ENCODE data around the gene WNT7B.

WNT7B gene

DNA sequence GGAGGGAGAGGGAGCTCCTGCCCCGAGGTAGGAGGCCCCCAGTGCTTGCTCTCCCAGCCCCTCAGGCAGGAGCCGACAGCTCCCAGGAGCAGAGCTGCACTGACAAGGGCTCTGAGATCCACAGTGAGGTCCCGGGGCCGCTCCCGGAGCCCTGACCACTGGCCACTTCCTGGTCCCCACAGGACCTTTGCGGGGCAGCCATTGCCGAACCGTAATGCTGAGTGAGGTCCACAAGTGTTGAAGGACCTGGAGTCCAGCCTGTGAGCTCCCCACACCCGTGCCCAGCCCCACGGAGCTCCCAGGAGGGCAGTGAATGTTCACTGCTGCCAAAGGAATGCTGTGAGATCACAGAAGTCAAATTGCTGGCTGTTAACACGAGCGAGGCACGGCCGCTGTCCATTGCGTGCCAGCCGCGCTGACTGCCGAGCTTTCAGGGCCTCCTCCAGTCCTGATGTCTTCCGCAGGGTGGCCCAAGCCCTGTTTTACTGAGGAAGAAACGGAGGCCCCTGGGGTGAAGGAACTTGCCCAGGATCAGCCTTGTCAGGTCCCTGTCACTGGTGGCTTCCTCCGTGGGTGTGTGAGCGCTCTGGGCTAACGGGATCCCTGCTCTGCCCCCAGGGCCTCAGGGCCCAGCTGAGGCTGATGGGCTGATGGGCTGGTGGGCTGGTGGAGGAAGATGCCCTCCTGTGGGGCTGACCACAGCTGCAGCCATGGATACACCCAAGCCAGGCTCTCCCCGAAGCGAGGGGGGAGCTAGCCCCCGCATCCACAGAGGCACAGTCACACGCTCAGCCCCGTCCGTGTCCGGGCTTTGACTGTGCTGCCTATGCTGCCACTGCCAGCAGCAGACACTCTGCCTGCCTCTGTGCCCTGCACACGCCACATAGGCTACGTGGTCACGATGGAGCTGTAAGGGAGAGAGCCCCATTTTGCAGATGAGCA is 70.8 kb downstream of the WNT7B start:
- H3K9me3 ChIP-seq (ENCODE audit: control insufficient read depth, insufficient read depth, low read length) = no peaks in the 10 kb centered on the region
- H3K4me1 ChIP-seq (ENCODE audit: insufficient read depth, low read length) = no peaks in the 10 kb centered on the region
- no peak overlapping the region for H3K9ac ChIP-seq (ENCODE audit: low read depth, low read length)
- no peaks in the 10 kb centered on the region for H3K36me3 ChIP-seq (ENCODE audit: insufficient read depth, low read length)

DNA sequence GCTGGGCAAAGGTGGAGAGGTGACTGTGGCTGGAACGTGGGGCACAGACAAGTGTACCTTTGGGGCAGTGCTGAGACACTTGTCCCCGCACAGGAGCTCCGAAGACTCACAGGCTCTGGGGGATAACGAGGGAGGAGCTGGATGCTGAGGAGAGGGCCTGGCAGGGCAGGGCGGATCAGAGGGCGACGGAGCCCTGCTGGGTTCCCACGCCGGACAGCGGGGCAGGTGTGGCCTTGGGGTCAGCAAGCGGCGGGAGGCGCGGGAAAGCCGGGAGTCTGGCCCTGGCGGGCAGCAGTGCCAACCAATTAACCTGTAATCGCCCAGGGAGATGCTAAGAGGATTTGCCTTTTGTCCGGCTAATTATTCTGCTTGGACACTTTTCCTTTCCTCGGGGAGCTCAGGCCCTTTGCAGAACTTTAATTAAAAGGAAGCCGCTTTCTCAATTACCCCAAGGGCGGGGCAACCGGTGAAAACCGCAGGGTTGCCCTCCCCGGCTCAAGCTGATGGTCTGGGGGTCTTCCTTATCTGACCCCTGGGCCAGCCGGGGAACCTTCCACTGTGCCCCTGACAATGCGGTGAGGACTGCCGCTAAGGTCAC is 71.5 kb downstream of the WNT7B start:
- Histone ChIP-seq H3K4me1 (ENCODE audit: insufficient read depth, low read length) (no peaks in the 10 kb centered on the region), H3K9me3 (ENCODE audit: control insufficient read depth, insufficient read depth, low read length) (no peaks in the 10 kb centered on the region), H3K9ac (ENCODE audit: low read depth, low read length) (no peak overlapping the region), H3K36me3 (ENCODE audit: insufficient read depth, low read length) (no peaks in the 10 kb centered on the region)

DNA sequence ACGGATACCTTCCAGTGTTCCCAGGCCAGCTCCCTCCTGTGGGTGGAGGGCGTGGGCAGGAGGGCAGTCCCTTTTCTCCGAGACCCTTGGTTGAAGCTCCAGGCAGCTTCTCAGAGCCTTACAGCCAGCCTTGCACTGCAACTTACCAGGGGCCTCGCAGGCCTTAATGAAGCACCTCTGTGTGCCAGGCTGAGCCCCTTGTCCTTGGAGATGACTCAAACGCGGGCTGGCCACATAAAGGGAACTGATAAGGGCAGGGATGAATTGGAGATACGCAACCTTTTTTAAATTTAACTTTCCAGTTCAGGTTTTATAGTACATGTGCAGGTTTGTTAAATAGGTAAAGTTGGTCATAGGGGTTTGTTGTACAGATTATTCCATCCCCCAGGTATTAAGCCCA is 72.7 kb downstream of the WNT7B start:
- no peaks in the 10 kb centered on the region for H3K36me3 ChIP-seq (ENCODE audit: insufficient read depth, low read length)
- no peaks in the 10 kb centered on the region for H3K9me3 ChIP-seq (ENCODE audit: control insufficient read depth, insufficient read depth, low read length)
- H3K4me1 ChIP-seq (ENCODE audit: insufficient read depth, low read length) = no peaks in the 10 kb centered on the region
- H3K9ac ChIP-seq (ENCODE audit: low read depth, low read length) = no peak overlapping the region

DNA sequence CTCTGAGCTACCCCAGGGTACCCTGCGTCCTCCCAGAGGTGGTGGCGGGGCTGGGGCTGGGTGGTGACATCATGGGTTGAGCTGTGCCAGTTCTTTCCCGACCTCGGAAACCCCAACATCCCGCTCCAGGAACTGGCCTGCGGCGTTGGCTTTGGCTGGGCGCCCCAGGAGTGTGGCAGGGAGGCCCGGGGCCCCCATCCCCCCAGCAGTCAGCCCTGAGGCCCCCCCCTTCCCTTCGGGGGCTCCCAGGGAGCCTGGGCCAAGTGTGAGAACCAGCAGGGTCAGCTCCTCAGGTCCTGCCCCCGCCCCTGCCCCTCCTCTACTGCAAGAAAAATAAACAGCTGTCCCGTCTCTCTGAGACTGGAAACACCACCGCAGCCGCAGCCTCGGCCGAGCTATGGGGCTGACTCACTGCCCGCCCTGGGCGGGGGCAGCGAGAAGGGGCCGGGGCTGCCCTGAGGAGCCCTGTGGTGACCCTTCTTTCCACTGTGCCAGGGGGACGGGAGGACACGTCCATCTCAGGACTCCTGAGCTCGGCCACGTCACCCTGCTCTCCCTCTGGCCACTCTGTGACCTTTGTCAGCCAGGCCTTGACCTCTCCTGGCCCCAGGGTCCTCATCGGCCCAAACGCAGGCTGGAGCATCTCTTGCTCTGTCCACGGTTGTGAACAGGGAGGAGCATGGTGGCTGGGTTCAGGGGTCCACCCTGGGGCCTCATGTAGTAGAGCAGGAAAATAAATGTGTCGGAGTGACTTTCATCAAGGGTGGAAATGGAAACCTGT is 73.4 kb downstream of the WNT7B start:
- Histone ChIP-seq H3K36me3 (ENCODE audit: insufficient read depth, low read length) (no peaks in the 10 kb centered on the region), H3K9me3 (ENCODE audit: control insufficient read depth, insufficient read depth, low read length) (no peaks in the 10 kb centered on the region), H3K4me1 (ENCODE audit: insufficient read depth, low read length) (no peaks in the 10 kb centered on the region), H3K9ac (ENCODE audit: low read depth, low read length) (no peak overlapping the region)

DNA sequence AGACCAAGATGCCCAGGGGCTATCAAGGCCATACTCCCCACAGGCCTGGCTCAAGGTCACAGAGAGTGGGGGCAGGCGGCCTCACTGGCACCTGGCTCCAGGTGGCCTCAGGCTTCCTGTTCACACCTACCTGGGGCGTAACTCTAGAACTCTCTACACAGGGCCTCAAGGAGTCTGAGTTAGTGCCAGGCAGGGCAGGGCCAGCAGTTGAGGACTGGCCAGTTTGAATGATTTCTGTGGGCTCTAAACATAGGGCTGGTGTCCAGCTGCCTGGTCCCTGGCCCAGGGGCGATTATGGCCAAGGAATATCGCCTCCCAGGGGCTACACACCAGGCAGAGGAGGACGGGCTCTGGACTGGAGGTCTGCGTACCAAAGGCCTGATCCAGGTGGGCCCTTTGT is 79.2 kb downstream of the WNT7B start:
- H3K9ac ChIP-seq (ENCODE audit: low read depth, low read length) = no peak overlapping the region
- no peaks in the 10 kb centered on the region for H3K36me3 ChIP-seq (ENCODE audit: insufficient read depth, low read length)
- H3K9me3 ChIP-seq (ENCODE audit: control insufficient read depth, insufficient read depth, low read length) = no peaks in the 10 kb centered on the region
- no peaks in the 10 kb centered on the region; the same call in 1 of the 2 replicates for H3K4me1 ChIP-seq (ENCODE audit: insufficient read depth, low read length)

DNA sequence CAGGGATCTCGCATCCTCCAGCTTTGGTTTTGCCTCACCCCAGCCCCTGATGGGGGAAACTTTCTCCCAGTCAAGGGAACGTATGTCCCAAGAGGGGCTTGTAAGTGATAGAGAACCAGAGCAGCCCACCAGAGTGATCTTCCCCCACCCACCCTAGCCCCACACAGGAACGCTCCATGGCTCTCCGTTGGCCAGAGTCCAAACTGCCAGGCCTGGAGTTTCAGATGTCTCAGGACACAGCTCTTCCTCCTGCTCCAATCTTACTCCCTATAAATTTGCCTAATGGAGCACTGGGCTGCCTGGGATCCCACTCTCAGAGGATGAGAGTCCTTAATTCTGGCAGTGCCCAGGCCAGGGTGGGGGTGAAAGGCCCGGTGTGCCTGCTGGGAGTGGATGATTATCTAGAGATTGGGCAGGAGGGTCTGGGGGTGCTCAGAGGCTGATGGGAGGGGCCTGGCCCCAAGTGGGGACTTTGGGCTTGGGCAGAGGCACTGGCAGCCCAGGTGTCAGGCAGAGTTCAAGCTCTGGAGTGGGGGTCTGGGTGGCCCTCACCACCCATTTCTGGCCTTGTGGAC is 79.9 kb downstream of the WNT7B start:
- no peak overlapping the region for H3K9ac ChIP-seq (ENCODE audit: low read depth, low read length)
- H3K9me3 ChIP-seq (ENCODE audit: control insufficient read depth, insufficient read depth, low read length) = no peaks in the 10 kb centered on the region
- no peaks in the 10 kb centered on the region; the same call in 1 of the 2 replicates for H3K4me1 ChIP-seq (ENCODE audit: insufficient read depth, low read length)
- no peaks in the 10 kb centered on the region for H3K36me3 ChIP-seq (ENCODE audit: insufficient read depth, low read length)

DNA sequence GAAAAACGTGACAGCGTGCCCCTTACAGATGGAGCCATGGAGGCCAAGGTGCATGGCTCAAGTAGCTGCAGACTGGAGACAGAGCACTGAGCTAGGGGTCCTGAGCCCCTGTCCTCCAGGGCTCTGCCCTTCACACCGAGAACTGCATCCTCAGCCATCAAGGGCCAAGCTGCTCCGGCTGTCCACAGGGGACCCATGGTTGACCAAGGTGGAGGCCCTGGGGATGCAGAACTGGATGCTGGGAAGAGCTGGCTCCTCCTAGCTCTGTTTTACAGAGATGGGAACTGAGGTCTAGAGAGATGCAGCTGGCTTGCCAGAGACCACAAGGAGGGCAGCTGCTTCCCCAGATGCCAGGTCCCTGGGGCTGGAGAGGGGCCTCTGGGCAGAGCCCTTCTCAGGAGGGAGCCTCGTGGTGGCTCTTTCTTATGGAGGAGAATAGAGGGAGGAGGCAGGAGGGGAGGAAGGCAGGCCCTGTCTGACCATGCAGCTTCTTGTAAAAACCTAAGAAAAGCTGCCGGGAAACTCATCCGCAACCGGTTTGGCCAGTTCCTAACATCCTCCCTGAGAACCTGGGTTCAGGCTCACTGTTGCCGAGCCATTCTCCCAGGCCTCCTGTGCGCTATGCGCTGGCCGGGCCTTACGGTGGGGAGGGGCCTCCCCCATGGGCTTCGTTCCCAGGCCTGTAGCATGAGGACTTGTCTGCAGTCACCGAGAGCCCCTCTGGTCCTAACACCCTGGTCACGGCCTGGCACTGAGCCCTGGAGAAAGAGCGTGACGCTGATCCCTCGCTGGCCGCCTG is 80.6 kb downstream of the WNT7B start:
- Histone ChIP-seq H3K9ac (ENCODE audit: low read depth, low read length) (no peak overlapping the region), H3K36me3 (ENCODE audit: insufficient read depth, low read length) (no peaks in the 10 kb centered on the region), H3K4me1 (ENCODE audit: insufficient read depth, low read length) (no peaks in the 10 kb centered on the region; the same call in 1 of the 2 replicates), H3K9me3 (ENCODE audit: control insufficient read depth, insufficient read depth, low read length) (no peaks in the 10 kb centered on the region)

DNA sequence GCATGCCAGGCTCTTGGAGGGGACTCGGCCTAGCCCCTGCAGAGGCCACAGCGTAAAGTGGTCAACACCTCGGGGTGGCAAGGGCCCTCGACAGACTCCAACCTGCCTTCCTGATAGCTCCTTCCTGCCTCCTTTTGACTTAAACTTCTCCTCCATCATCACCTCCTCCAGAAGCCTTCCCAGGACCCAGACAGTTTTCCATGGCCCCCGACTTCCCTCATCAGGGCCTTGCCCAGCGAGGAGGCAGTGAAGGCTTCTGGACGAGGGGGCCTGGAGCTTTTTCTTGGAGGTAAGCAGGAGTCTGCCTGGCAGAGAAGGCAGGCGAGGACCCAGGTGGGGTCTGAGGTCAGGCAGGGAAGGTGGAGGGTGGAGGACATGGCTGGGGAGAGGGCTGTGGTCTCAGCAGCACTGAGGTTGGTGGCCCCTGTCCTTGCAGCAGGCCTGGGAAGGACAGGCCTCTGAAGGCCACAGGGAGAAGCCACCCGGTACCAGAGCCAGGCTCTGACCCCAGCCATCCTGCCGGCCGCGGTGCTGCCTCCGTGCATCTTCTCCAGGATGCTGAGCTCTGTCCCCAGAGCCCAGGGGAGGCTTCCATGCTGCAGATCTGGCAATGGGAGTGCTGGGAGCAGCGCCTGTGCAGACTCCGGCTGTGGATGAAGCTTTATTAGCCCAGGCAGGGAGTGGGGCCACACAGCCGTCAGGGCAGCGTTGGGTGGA is 81.4 kb downstream of the WNT7B start:
- Histone ChIP-seq H3K9me3 (ENCODE audit: control insufficient read depth, insufficient read depth, low read length) (no peaks in the 10 kb centered on the region), H3K36me3 (ENCODE audit: insufficient read depth, low read length) (no peaks in the 10 kb centered on the region), H3K9ac (ENCODE audit: low read depth, low read length) (no peak overlapping the region), H3K4me1 (ENCODE audit: insufficient read depth, low read length) (no peaks in the 10 kb centered on the region; the same call in 1 of the 2 replicates)

DNA sequence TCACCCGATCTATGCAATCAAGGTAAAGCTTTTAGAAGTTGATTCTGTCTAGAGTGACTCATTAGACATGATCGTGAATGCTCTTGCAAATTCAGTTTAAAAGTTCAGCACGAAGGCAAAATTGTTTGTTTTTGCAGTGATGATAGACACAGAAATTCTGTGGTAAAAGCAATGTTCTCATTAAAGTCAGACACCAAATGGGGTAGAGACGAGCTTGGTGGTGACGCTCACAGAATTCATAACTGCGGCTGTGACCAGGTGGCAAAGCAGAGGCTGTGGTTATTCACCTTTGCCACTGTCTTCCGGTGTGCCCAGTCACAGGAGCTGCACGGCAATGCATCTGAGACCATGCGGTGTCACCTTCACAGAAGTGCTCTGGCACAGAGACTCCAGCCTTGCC is 83.4 kb downstream of the WNT7B start:
- Histone ChIP-seq H3K9ac (ENCODE audit: low read depth, low read length) (no peak overlapping the region), H3K4me1 (ENCODE audit: insufficient read depth, low read length) (no peaks in the 10 kb centered on the region; the same call in 1 of the 2 replicates), H3K9me3 (ENCODE audit: control insufficient read depth, insufficient read depth, low read length) (no peaks in the 10 kb centered on the region), H3K36me3 (ENCODE audit: insufficient read depth, low read length) (no peaks in the 10 kb centered on the region)

DNA sequence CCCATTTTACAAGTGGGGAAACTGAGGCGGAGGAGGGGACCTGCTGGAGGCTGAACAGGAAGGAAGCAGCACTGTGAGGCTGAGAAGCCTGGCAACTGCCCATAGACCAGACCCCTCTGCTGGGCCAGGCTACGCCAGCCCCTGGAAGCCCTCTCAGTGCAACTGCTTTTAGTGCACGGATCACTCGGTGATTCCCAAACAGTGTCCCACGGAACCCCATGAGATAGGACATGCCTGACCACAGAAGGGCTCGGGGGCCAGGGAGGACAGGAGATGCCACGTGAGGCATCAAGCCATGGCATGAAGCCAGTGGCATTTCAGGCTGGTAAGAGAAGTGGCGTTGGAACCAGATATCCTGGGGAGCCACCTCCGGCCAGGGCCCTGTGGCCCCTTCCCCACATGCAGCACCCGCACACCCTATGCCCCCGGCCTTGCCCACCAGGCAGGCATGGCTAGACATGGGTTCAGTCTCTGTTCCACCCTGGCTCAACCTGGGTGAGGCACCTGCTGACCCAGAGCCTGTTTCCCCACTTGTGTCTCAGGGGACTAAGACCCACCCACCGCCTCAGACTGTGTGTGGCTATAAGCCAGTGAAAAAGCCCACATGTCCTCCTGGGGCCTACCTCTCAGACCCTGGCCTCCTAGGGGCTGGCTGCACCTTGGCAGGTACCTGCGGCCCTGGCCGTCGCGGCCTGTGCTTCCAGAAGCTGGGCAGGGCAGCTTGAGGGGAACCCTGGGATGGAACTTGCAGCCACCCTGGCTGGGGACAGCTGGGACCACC is 84.1 kb downstream of the WNT7B start:
- no peaks in the 10 kb centered on the region for H3K9me3 ChIP-seq (ENCODE audit: control insufficient read depth, insufficient read depth, low read length)
- no peaks in the 10 kb centered on the region; the same call in 1 of the 2 replicates for H3K4me1 ChIP-seq (ENCODE audit: insufficient read depth, low read length)
- no peak overlapping the region for H3K9ac ChIP-seq (ENCODE audit: low read depth, low read length)
- no peaks in the 10 kb centered on the region for H3K36me3 ChIP-seq (ENCODE audit: insufficient read depth, low read length)

DNA sequence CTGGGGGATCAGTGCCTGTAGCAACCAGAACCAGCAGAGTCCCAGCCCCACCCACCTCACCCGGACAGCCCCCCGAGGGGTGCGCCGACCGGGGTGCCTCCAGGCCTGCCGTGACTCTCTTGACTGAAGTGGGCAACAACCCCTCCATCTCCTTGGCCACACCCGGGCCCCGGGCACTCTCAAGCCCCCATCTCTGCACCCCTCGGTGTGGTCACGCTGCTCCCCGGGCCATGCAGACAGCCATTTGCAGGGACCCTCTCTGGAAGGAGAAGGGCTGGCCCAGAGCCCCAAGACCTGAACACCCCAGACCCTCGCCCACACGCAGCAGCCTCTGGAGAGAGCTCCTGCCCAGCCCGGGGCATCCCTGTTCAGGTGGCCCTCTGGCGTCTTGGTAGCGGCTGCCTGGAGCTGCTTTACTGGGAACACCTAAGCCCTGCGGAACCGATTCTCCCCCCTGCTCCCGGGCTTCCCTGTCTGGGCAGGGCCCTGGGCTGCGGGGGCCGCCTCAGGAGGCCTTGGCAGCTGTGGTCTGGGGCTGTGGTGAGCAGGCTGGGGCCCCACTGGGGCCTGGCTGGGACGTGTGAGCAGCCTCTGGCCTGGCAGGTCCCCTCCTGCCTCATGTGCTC is 84.9 kb downstream of the WNT7B start:
- Histone ChIP-seq H3K4me1 (ENCODE audit: insufficient read depth, low read length) (no peaks in the 10 kb centered on the region; the same call in 1 of the 2 replicates), H3K9ac (ENCODE audit: low read depth, low read length) (no peak overlapping the region), H3K36me3 (ENCODE audit: insufficient read depth, low read length) (no peaks in the 10 kb centered on the region), H3K9me3 (ENCODE audit: control insufficient read depth, insufficient read depth, low read length) (no peaks in the 10 kb centered on the region)

DNA sequence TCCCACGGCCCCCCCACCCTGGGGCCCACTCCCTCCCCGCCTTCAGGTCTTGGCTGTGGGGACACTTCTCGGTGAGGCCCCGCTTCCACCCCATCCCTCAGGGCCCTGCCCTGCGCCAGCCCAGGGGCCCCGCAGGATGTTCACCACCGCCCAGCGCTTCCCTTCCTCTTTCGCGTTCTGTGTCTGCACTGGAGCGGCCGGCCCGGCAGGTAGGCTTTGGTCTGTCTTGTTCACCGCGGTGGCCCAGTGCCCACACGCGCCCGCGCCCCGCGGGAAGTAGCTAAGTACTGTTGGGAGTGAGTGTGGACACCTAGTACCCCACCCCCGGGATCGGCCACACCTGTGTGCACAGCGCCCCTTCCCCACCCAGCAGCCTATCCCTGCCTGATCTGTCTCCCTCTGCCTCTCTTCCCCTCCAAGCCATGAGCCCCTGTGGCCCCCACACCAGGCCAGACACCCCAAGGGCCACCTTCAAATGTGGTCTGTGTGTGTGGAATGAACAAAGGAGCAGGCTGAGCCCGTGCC is 85.4 kb downstream of the WNT7B start:
- H3K9me3 ChIP-seq (ENCODE audit: control insufficient read depth, insufficient read depth, low read length) = no peaks in the 10 kb centered on the region
- no peak overlapping the region for H3K9ac ChIP-seq (ENCODE audit: low read depth, low read length)
- H3K4me1 ChIP-seq (ENCODE audit: insufficient read depth, low read length) = no peaks in the 10 kb centered on the region; the same call in 1 of the 2 replicates
- H3K36me3 ChIP-seq (ENCODE audit: insufficient read depth, low read length) = no peaks in the 10 kb centered on the region

Data from ES-I3 (cell line).